ENCODE measurements around the gene LBR.

LBR gene

GRCh38 chr1:225366552-225366951 lies 61.3 kb downstream of the LBR start (continued):
- TF ChIP-seq ZNF8 (CRISPR knock-in tag; IDR thresholded peaks at IDR 0.05), result no peak
- TF ChIP-seq ZFP3 (CRISPR knock-in tag; IDR thresholded peaks at IDR 0.05), result no peak
- TF ChIP-seq RARB (CRISPR knock-in tag; IDR thresholded peaks at IDR 0.05), result no peak

GRCh38 chr1:225366018-225366417 lies 61.8 kb downstream of the LBR start:
- no peak for ATAC-seq
- TF ChIP-seq ZFP30 (CRISPR knock-in tag; IDR thresholded peaks at IDR 0.05), result no peak
- no peak for TF ChIP-seq TCF4 (CRISPR knock-in tag; IDR thresholded peaks at IDR 0.05; ENCODE audit: borderline replicate concordance)
- no peak for TF ChIP-seq CSRNP3 (CRISPR knock-in tag; IDR thresholded peaks at IDR 0.05)
- TF ChIP-seq ZNF565 (CRISPR knock-in tag; conservative IDR thresholded peaks at IDR 0.05; ENCODE audit: low read depth), result no peak
- no peak for TF ChIP-seq TSHZ2 (CRISPR knock-in tag; IDR thresholded peaks at IDR 0.05)
- no peak for TF ChIP-seq CSDC2 (CRISPR knock-in tag; IDR thresholded peaks at IDR 0.05)
- no peak for TF ChIP-seq CREB5 (CRISPR knock-in tag; IDR thresholded peaks at IDR 0.05; ENCODE audit: low read depth)
- TF ChIP-seq ZFP3 (CRISPR knock-in tag; IDR thresholded peaks at IDR 0.05), result no peak
- TF ChIP-seq ESRRG (CRISPR knock-in tag; IDR thresholded peaks at IDR 0.05), result no peak
- TF ChIP-seq ZNF70 (CRISPR knock-in tag; IDR thresholded peaks at IDR 0.05), result no peak
- TF ChIP-seq ZC3H10 (CRISPR knock-in tag; IDR thresholded peaks at IDR 0.05), result no peak
- no peak for TF ChIP-seq ZNF8 (CRISPR knock-in tag; IDR thresholded peaks at IDR 0.05)
- TF ChIP-seq TOX (CRISPR knock-in tag; IDR thresholded peaks at IDR 0.05; ENCODE audit: borderline replicate concordance), result no peak
- TF ChIP-seq PPARA (CRISPR knock-in tag; IDR thresholded peaks at IDR 0.05; ENCODE audit: borderline replicate concordance), result no peak
- TF ChIP-seq PATZ1 (CRISPR knock-in tag; IDR thresholded peaks at IDR 0.05; ENCODE audit: borderline replicate concordance), result no peak
- TF ChIP-seq POU6F1 (CRISPR knock-in tag; IDR thresholded peaks at IDR 0.05; ENCODE audit: borderline replicate concordance, low read depth), result no peak
- TF ChIP-seq SNAI2 (CRISPR knock-in tag; IDR thresholded peaks at IDR 0.05), result no peak
- no peak for TF ChIP-seq ARNTL (CRISPR knock-in tag; IDR thresholded peaks at IDR 0.05; ENCODE audit: borderline replicate concordance, low read depth)

GRCh38 chr1:225364439-225364838 lies 63.4 kb downstream of the LBR start:
- no peak for ATAC-seq
- TF ChIP-seq CREB5 (CRISPR knock-in tag; IDR thresholded peaks at IDR 0.05; ENCODE audit: low read depth), result no peak
